ACC112 (cell line): ENCODE results near the gene LRRC3.
"Not testable (repeated sequence)": the region's sequence is repeated elsewhere in the genome, so short reads cannot be mapped to it uniquely, and the experiment has no call there.

Source experiments
- H2AFZ ChIP-seq: fragments of 200-600 bp; sonication (generic); one replicate; pipeline ENCODE4 v1.6.0; 2017; ENCODE audit warnings: antibody characterized with exemption, low read length; ENCODE audit not compliant: unreplicated experiment
- H3K27ac ChIP-seq: fragments of 200-600 bp; sonication (generic); 2 replicates; pipeline ENCODE4 v1.5.1; 2014; ENCODE audit warnings: low read depth, mild to moderate bottlenecking, antibody characterized with exemption, low read length, moderate library complexity
- H3K27me3 ChIP-seq: fragments of 200-600 bp; sonication (generic); 2 replicates; pipeline ENCODE4 v1.6.1; 2014; ENCODE audit warnings: mild to moderate bottlenecking, antibody characterized with exemption, low read length, moderate library complexity, mixed read lengths; ENCODE audit not compliant: insufficient read depth
- H3K36me3 ChIP-seq: fragments of 200-600 bp; sonication (generic); 2 replicates; pipeline ENCODE4 v1.6.1; 2016; ENCODE audit warnings: mild to moderate bottlenecking, antibody characterized with exemption, low read length, moderate library complexity, mixed read lengths; ENCODE audit not compliant: insufficient read depth
- H3K4me1 ChIP-seq: fragments of 200-600 bp; sonication (generic); one replicate; pipeline ENCODE4 v1.6.1; 2016; ENCODE audit warnings: low read length, mixed read lengths; ENCODE audit not compliant: insufficient read depth, unreplicated experiment, control insufficient read depth
- H3K4me3 ChIP-seq: fragments of 200-600 bp; sonication (generic); 2 replicates; pipeline ENCODE4 v1.5.1; 2014; ENCODE audit warnings: mild to moderate bottlenecking, low read depth, low read length
- H3K79me2 ChIP-seq: fragments of 200-600 bp; sonication (generic); one replicate; pipeline ENCODE4 v1.6.0; 2016; ENCODE audit warnings: low read length; ENCODE audit not compliant: control insufficient read depth, unreplicated experiment, insufficient read depth

LRRC3 gene

GRCh38 chr21:44417621-44418107, 37.6 kb upstream of the LRRC3 start:
- H3K4me1 ChIP-seq, H2AFZ ChIP-seq, H3K4me3 ChIP-seq, H3K79me2 ChIP-seq, H3K27ac ChIP-seq, H3K36me3 ChIP-seq, H3K27me3 ChIP-seq: not testable (repeated sequence)

- no peak overlapping the region for H2AFZ ChIP-seq
- peaks cover 8% of the 10 kb centered on the region; the same call in 1 of the 2 replicates for H3K27me3 ChIP-seq
- H3K36me3 ChIP-seq = no peaks in the 10 kb centered on the region
- H3K79me2 ChIP-seq = no peaks in the 10 kb centered on the region
- no peak overlapping the region for H3K4me3 ChIP-seq
- H3K27ac ChIP-seq = no peak overlapping the region
- no peaks in the 10 kb centered on the region for H3K4me1 ChIP-seq
Observed at GRCh38 chr21:44418108-44418875, 37.0 kb upstream of the LRRC3 start.

- Histone ChIP-seq H3K36me3 (no peaks in the 10 kb centered on the region), H3K27me3 (peaks cover 8% of the 10 kb centered on the region; the same call in 1 of the 2 replicates)
Observed at GRCh38 chr21:44418876-44419230, 36.5 kb upstream of the LRRC3 start.

GRCh38 chr21:44419679-44420078, 35.6 kb upstream of the LRRC3 start:
- Histone ChIP-seq H3K27ac (no peak overlapping the region), H2AFZ (no peak overlapping the region), H3K79me2 (no peaks in the 10 kb centered on the region), H3K4me1 (no peaks in the 10 kb centered on the region), H3K4me3 (no peak overlapping the region), H3K36me3 (no peaks in the 10 kb centered on the region), H3K27me3 (peaks cover 8% of the 10 kb centered on the region; the same call in 1 of the 2 replicates)

More at GRCh38 chr21:44418876-44419230, 36.5 kb upstream of the LRRC3 start:
- Histone ChIP-seq H3K79me2 (no peaks in the 10 kb centered on the region), H3K4me1 (no peaks in the 10 kb centered on the region), H3K27ac (no peak overlapping the region), H2AFZ (no peak overlapping the region), H3K4me3 (no peak overlapping the region)

GRCh38 chr21:44420416-44421205, 34.7 kb upstream of the LRRC3 start:
- no peak overlapping the region for H3K4me3 ChIP-seq
- no peak overlapping the region for H3K27ac ChIP-seq
- H3K36me3 ChIP-seq = no peaks in the 10 kb centered on the region
- peaks cover 5% of the 10 kb centered on the region; the same call in 1 of the 2 replicates for H3K27me3 ChIP-seq
- no peak overlapping the region for H2AFZ ChIP-seq
- no peaks in the 10 kb centered on the region for H3K79me2 ChIP-seq
- H3K4me1 ChIP-seq = no peaks in the 10 kb centered on the region

- Histone ChIP-seq H3K27me3 (no peaks in the 10 kb centered on the region), H2AFZ (no peak overlapping the region)
Observed at GRCh38 chr21:44421901-44422840, 33.1 kb upstream of the LRRC3 start.

GRCh38 chr21:44423312-44423821, 31.9 kb upstream of the LRRC3 start:
- Histone ChIP-seq H3K4me3 (no peak overlapping the region), H2AFZ (no peak overlapping the region), H3K4me1 (no peaks in the 10 kb centered on the region), H3K27ac (no peak overlapping the region), H3K36me3 (no peaks in the 10 kb centered on the region), H3K79me2 (no peaks in the 10 kb centered on the region), H3K27me3 (no peaks in the 10 kb centered on the region)

More at GRCh38 chr21:44421901-44422840, 33.1 kb upstream of the LRRC3 start:
- no peak overlapping the region for H3K27ac ChIP-seq
- no peaks in the 10 kb centered on the region for H3K36me3 ChIP-seq
- no peak overlapping the region for H3K4me3 ChIP-seq
- H3K79me2 ChIP-seq = no peaks in the 10 kb centered on the region
- no peaks in the 10 kb centered on the region for H3K4me1 ChIP-seq

GRCh38 chr21:44423941-44424607, 31.2 kb upstream of the LRRC3 start:
- Histone ChIP-seq H3K4me3 (no peak overlapping the region), H3K36me3 (no peaks in the 10 kb centered on the region), H3K79me2 (no peaks in the 10 kb centered on the region), H3K4me1 (no peaks in the 10 kb centered on the region), H3K27ac (no peak overlapping the region), H2AFZ (no peak overlapping the region), H3K27me3 (no peaks in the 10 kb centered on the region)

- H3K27ac ChIP-seq = no peak overlapping the region
- no peaks in the 10 kb centered on the region for H3K36me3 ChIP-seq
- H2AFZ ChIP-seq = no peak overlapping the region
- no peaks in the 10 kb centered on the region for H3K79me2 ChIP-seq
- H3K27me3 ChIP-seq = no peaks in the 10 kb centered on the region
- H3K4me1 ChIP-seq = no peaks in the 10 kb centered on the region
- H3K4me3 ChIP-seq = no peak overlapping the region
Observed at GRCh38 chr21:44424608-44425306, 30.6 kb upstream of the LRRC3 start.
